Measurements from ENCODE around the gene C1orf226. TPM values are rescaled to one million over a fixed set of nuclear protein-coding genes. Genes with fewer than 3 reads are reported as not detected.

C1orf226 gene
- total RNA-seq, 2 experiments from 2014 or later = not detected

GRCh38 chr1:162391790-162392563, 10.4 kb downstream of the C1orf226 start:
- Mint-ChIP-seq H3K9me3 (no peaks in the 10 kb centered on the region), H3K4me3 (no peak overlapping the region), H3K36me3 (ENCODE audit: low read depth) (no peaks in the 10 kb centered on the region), H3K27ac (no peak overlapping the region), H3K27me3 (peaks cover 29% of the 10 kb centered on the region), H3K4me1 (peaks cover 3% of the 10 kb centered on the region)
- DNase-seq = no peak
- ChIA-PET CTCF (interaction anchor here (1.1 to 1.4 kb wide), 4 partner anchors 8 to 599 kb away, joined by 3 to 6 read pairs (median 4); no protein-coding TSS in a partner anchor), POLR2A (no interaction called here)

DNA sequence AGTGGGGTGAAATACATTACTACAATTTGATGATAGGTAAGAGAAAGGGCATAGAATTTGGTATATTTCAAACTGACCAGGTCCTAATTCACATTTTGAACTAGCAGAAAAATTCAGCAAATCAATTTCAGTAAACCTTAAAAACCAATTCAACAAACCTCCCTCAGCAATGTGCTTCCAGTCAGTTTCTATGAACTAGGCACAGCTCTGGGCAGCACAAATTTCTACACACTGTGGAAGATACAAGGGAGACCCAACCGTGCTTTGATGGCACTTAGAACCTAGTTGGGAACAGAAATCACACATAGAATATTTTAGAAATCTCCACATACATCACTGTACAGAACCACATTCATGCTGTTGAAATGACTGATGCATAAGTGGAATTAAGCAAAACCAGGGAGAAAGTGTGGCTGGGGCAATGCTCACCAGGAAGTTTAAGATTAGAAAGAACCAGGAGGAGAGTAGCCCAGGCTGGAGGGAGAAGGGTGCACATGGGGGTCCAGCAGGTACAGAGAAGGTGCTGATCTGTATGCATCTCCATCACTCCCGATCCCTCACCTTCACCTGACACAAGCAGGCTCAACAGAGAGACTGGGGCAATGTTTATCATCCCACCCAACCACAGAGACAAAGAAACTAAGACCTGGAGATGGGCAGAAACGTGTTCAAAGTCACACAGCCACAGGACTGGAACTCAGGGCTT, 14.8 kb downstream of the C1orf226 start:
- Mint-ChIP-seq H3K36me3 (ENCODE audit: low read depth) (no peaks in the 10 kb centered on the region), H3K27me3 (peaks cover 36% of the 10 kb centered on the region), H3K27ac (no peak overlapping the region), H3K4me3 (no peak overlapping the region), H3K9me3 (no peaks in the 10 kb centered on the region), H3K4me1 (no peaks in the 10 kb centered on the region)
- DNase-seq = no peak
- POLR2A ChIA-PET = no interaction called here
- CTCF ChIA-PET = no interaction called here

- H3K9me3 Mint-ChIP-seq = no peaks in the 10 kb centered on the region
- ChIA-PET POLR2A (no interaction called here), CTCF (no interaction called here)
- H3K27ac Mint-ChIP-seq = no peak overlapping the region
- H3K36me3 Mint-ChIP-seq (ENCODE audit: low read depth) = no peaks in the 10 kb centered on the region
- no peak overlapping the region for H3K4me3 Mint-ChIP-seq
- H3K27me3 Mint-ChIP-seq = peaks cover 36% of the 10 kb centered on the region
- DNase-seq = no peak
- H3K4me1 Mint-ChIP-seq = no peaks in the 10 kb centered on the region
Observed at GRCh38 chr1:162397039-162397448, 15.5 kb downstream of the C1orf226 start.

GRCh38 chr1:162397943-162398560, 16.5 kb downstream of the C1orf226 start:
- ChIA-PET CTCF (no interaction called here), POLR2A (no interaction called here)
- DNase-seq = no peak
- H3K9me3 Mint-ChIP-seq = no peaks in the 10 kb centered on the region
- H3K4me1 Mint-ChIP-seq = no peaks in the 10 kb centered on the region
- H3K27ac Mint-ChIP-seq = no peak overlapping the region
- peaks cover 36% of the 10 kb centered on the region for H3K27me3 Mint-ChIP-seq
- H3K4me3 Mint-ChIP-seq = no peak overlapping the region
- no peaks in the 10 kb centered on the region for H3K36me3 Mint-ChIP-seq (ENCODE audit: low read depth)

GRCh38 chr1:162398999-162399580, 17.6 kb downstream of the C1orf226 start:
- H3K4me1 Mint-ChIP-seq = no peaks in the 10 kb centered on the region
- ChIA-PET CTCF (interaction anchor here (1.0 to 1.4 kb wide), 2 partner anchors 8 to 343 kb away, joined by 3 to 5 read pairs; no protein-coding TSS in a partner anchor), POLR2A (no interaction called here)
- H3K36me3 Mint-ChIP-seq (ENCODE audit: low read depth) = no peaks in the 10 kb centered on the region
- no peak overlapping the region for H3K27ac Mint-ChIP-seq
- H3K27me3 Mint-ChIP-seq = peaks cover 36% of the 10 kb centered on the region
- H3K9me3 Mint-ChIP-seq = no peaks in the 10 kb centered on the region
- DNase-seq = no peak
- H3K4me3 Mint-ChIP-seq = no peak overlapping the region

DNA sequence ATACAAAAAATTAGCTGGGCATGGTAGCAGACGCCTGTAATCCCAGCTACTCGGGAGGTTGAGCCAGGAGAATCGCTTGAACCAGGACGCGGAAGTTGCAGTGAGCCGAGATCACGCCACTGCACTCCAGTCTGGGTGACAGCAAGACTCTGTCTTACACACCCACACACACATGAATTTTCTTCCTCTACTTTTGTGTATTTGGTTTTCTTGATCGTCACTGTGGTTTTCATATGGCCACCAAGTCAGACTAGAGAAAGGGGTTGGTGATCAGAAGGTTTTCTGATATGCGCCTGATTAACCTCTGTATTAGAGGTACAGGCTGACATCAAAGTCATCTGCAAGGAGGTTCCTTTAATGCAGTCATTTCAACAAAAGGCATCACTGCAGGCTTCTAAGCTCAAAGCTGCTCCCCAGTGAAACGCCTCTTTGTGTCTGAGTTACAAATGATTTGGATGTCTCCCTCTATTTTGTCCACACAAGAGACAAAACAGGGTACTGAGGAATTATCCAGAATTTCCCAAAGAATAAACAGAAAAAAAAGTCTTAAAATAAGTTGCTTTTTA, 19.3 kb downstream of the C1orf226 start:
- H3K4me3 Mint-ChIP-seq = no peak overlapping the region
- no peaks in the 10 kb centered on the region for H3K4me1 Mint-ChIP-seq
- H3K27me3 Mint-ChIP-seq = peaks cover 40% of the 10 kb centered on the region
- no peaks in the 10 kb centered on the region for H3K9me3 Mint-ChIP-seq
- POLR2A ChIA-PET = no interaction called here
- no peaks in the 10 kb centered on the region for H3K36me3 Mint-ChIP-seq (ENCODE audit: low read depth)
- DNase-seq = no peak
- no peak overlapping the region for H3K27ac Mint-ChIP-seq
- CTCF ChIA-PET = interaction anchor here (1.2 kb wide), 1 partner anchor 212 kb away, joined by 3 read pairs; no protein-coding TSS in a partner anchor

DNA sequence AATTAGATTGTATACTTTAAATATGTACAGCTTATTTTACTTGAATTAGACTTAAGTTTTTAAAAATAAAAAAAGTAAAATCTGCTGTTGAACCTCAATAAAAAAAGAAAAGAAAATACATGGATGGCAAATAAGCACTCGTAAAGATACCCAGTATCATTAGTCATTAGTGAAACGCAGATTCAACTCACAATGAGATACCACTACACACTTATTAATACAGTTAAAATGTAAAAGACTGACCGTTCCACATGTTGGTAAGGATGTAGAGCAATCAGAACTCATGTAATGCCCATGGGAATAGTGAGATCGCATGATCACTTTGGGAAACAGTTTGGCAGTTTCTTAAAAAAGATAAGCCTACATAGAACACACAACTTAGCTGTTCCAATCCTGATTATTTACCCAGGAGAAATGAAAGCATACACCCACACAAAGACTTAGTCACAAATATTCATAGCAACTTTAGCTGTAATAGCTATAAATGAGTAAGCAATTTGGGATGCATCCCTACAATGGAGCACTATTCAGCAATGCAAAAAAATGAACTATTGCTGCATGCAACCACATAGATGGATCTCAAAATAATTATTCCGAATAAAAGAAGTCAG, 23.1 kb downstream of the C1orf226 start:
- Mint-ChIP-seq H3K36me3 (ENCODE audit: low read depth) (no peaks in the 10 kb centered on the region), H3K27ac (no peak overlapping the region), H3K9me3 (no peaks in the 10 kb centered on the region), H3K27me3 (peaks cover 18% of the 10 kb centered on the region), H3K4me1 (no peaks in the 10 kb centered on the region), H3K4me3 (no peak overlapping the region)
- POLR2A ChIA-PET = no interaction called here
- DNase-seq = no peak
- CTCF ChIA-PET = no interaction called here

- no peak overlapping the region for H3K27ac Mint-ChIP-seq
- no peaks in the 10 kb centered on the region for H3K36me3 Mint-ChIP-seq (ENCODE audit: low read depth)
- ChIA-PET CTCF (no interaction called here), POLR2A (no interaction called here)
- no peaks in the 10 kb centered on the region for H3K4me1 Mint-ChIP-seq
- H3K27me3 Mint-ChIP-seq = peaks cover 16% of the 10 kb centered on the region
- DNase-seq = no peak
- no peaks in the 10 kb centered on the region for H3K9me3 Mint-ChIP-seq
- no peak overlapping the region for H3K4me3 Mint-ChIP-seq
Observed at GRCh38 chr1:162405800-162406199, 24.3 kb downstream of the C1orf226 start.

DNA sequence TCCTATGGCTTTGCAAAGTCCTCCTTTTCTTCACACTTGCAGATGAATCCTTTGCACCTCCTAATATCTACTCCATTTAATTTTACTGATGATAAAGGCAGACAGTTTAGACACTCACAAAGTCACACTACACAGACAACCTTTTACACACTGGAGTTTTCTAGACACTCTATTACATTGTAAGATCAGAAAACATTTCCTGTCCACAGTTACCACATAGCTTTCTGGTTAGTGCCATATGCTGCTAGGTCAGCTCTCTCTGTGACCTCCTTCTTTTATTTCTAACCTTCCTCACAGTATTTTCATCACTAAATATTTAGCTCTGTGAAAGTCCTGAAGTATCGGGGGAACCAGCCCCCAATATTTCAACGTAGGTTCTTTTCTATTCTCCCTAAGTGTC, 25.3 kb downstream of the C1orf226 start:
- no peaks in the 10 kb centered on the region for H3K36me3 Mint-ChIP-seq (ENCODE audit: low read depth)
- CTCF ChIA-PET = no interaction called here
- peaks cover 14% of the 10 kb centered on the region for H3K27me3 Mint-ChIP-seq
- POLR2A ChIA-PET = no interaction called here
- DNase-seq = no peak
- H3K9me3 Mint-ChIP-seq = no peaks in the 10 kb centered on the region
- H3K4me1 Mint-ChIP-seq = no peaks in the 10 kb centered on the region
- no peak overlapping the region for H3K4me3 Mint-ChIP-seq
- H3K27ac Mint-ChIP-seq = no peak overlapping the region

GRCh38 chr1:162407539-162407938, 26.0 kb downstream of the C1orf226 start:
- no peak for DNase-seq
- ChIA-PET CTCF (interaction anchor here (0.9 kb wide), 1 partner anchor 351 kb away, joined by 3 read pairs; no protein-coding TSS in a partner anchor), POLR2A (no interaction called here)
- Mint-ChIP-seq H3K27me3 (peaks cover 14% of the 10 kb centered on the region), H3K4me1 (no peaks in the 10 kb centered on the region), H3K27ac (no peak overlapping the region), H3K36me3 (ENCODE audit: low read depth) (no peaks in the 10 kb centered on the region), H3K4me3 (no peak overlapping the region), H3K9me3 (no peaks in the 10 kb centered on the region)

DNA sequence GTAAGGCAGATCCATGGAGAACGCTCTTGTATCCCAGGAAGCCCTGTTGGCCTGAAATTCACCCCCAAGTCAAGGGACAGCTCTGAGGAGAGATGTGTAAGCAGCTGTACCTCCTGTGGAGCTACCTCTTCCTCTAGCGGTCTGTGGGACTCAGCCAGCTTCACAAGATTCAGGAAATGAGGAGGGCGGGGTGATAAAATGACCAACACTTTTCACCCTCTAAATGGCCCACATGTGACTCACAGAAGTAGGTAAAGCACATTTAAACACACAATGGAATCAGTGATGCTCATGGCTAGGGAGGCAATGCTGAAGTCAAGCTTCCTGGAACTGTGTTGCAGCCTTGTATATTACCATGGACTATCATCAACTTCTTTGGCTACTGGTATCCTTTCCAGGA, 30.5 kb downstream of the C1orf226 start, which contains the start of gene SH2D1B:
TSS of gene SH2D1B (minus strand) at position 135 of the 400 bp plus-strand sequence. CDS start at position 15, 120 bp downstream.
- Mint-ChIP-seq H3K27ac (no peak within 1 kb of the TSS), H3K27me3 (peaks cover 17% of the 10 kb centered on the region), H3K36me3 (ENCODE audit: low read depth) (no peaks in the 10 kb centered on the region), H3K4me3 (no peak within 1 kb of the TSS), H3K9me3 (no peaks in the 10 kb centered on the region), H3K4me1 (no peaks in the 10 kb centered on the region)
- POLR2A ChIA-PET = no interaction called here
- CTCF ChIA-PET = no interaction called here
- DNase-seq = no peak

DNA sequence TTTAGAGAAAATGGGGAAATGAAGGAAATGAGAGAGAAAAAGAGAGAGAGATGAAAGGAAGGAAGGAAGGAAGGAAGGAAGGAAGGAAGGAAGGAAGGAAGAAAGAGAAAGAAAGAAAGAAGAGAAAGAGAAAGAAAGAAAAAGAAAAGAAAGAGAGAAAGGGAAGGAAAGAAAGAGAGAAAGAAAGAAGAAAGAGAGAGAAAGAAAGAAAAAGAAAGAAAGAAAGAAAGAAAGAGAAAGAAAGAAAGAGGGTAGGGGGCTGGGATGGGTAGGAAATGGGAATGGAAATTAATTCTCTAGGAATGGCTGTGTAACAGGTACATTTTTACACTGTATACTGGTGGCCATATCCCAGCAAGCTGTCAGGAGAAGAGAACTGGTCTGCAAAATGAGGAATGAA, 34.7 kb downstream of the C1orf226 start:
- peaks cover 17% of the 10 kb centered on the region for H3K27me3 Mint-ChIP-seq
- ChIA-PET CTCF (no interaction called here), POLR2A (no interaction called here)
- no peak overlapping the region for H3K27ac Mint-ChIP-seq
- no peak overlapping the region for H3K4me3 Mint-ChIP-seq
- no peaks in the 10 kb centered on the region for H3K9me3 Mint-ChIP-seq
- no peak for DNase-seq
- no peaks in the 10 kb centered on the region for H3K4me1 Mint-ChIP-seq
- H3K36me3 Mint-ChIP-seq (ENCODE audit: low read depth) = no peaks in the 10 kb centered on the region

DNA sequence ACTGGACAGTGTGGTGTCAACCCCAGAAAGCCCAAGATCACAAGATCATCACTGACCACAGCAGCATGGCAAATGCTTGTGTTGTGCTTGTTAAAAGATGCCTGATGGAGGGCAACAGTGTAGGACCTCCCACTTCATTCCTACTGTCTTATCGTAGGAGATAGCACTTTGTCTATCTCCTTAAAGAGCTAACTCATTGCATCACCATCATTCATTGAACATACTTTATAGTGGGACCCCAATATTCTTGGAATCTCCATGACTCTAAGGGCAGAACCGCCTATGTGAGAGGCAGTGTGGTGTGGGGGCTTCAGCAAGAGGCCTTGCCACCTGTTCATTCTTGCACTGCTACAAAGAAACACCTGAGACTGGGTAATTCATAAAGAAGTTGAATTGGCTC, 35.4 kb downstream of the C1orf226 start:
- no peaks in the 10 kb centered on the region for H3K36me3 Mint-ChIP-seq (ENCODE audit: low read depth)
- H3K4me1 Mint-ChIP-seq = no peaks in the 10 kb centered on the region
- CTCF ChIA-PET = no interaction called here
- H3K27me3 Mint-ChIP-seq = peaks cover 17% of the 10 kb centered on the region
- POLR2A ChIA-PET = no interaction called here
- no peaks in the 10 kb centered on the region for H3K9me3 Mint-ChIP-seq
- DNase-seq = no peak
- no peak overlapping the region for H3K4me3 Mint-ChIP-seq
- no peak overlapping the region for H3K27ac Mint-ChIP-seq
